Smooth muscle cell (in vitro differentiated cells): ENCODE results near the gene SLC35A4. TPM values are rescaled to one million over a fixed set of nuclear protein-coding genes. Genes with fewer than 3 reads are reported as not detected.

Experiments used
- DNase-seq: peaks from one replicate; lab custom pipeline; 2025; ENCODE audit not compliant: unreplicated experiment; lab: John Stamatoyannopoulos, UW
- H2AFZ ChIP-seq: fragments of 200-600 bp; sonication (generic); 2 replicates; pipeline ENCODE4 v1.6.0; 2016; ENCODE audit warnings: antibody characterized with exemption, low read depth, mild to moderate bottlenecking
- H3F3A ChIP-seq: fragments of 200-600 bp; sonication (generic); 2 replicates; pipeline ENCODE4 v1.6.0; 2017; ENCODE audit warnings: antibody characterized with exemption, low read depth
- H3K27ac ChIP-seq: fragments of 200-600 bp; sonication (generic); 2 replicates; pipeline ENCODE4 v1.5.1; 2016; ENCODE audit warnings: low read depth, mild to moderate bottlenecking
- H3K27me3 ChIP-seq: fragments of 200-600 bp; sonication (generic); 2 replicates; pipeline ENCODE4 v1.6.1; 2016; ENCODE audit warnings: low read depth, mild to moderate bottlenecking
- H3K36me3 ChIP-seq: fragments of 200-600 bp; sonication (generic); 2 replicates; pipeline ENCODE4 v1.5.1; 2016; ENCODE audit warnings: low read depth
- H3K4me1 ChIP-seq: fragments of 200-600 bp; sonication (generic); 2 replicates; pipeline ENCODE4 v1.5.1; 2016; ENCODE audit warnings: low read depth
- H3K4me2 ChIP-seq: fragments of 200-600 bp; sonication (generic); 2 replicates; pipeline ENCODE4 v1.6.0; 2016; ENCODE audit warnings: mild to moderate bottlenecking
- H3K4me3 ChIP-seq: fragments of 200-600 bp; sonication (generic); 2 replicates; pipeline ENCODE4 v1.5.1; 2016; ENCODE audit warnings: mild to moderate bottlenecking
- H3K79me2 ChIP-seq: fragments of 200-600 bp; sonication (generic); 2 replicates; pipeline ENCODE4 v1.6.0; 2016; ENCODE audit warnings: low read depth, mild to moderate bottlenecking
- H3K9ac ChIP-seq: fragments of 200-600 bp; sonication (generic); 2 replicates; pipeline ENCODE4 v1.6.0; 2016; ENCODE audit warnings: low read depth
- H3K9me3 ChIP-seq: fragments of 200-600 bp; sonication (generic); replicated peaks from 2 replicates; pipeline ENCODE4 v1.5.1; 2016; ENCODE audit warnings: low read depth
- H4K20me1 ChIP-seq: fragments of 200-600 bp; sonication (generic); 2 replicates; pipeline ENCODE4 v1.6.0; 2016; ENCODE audit warnings: low read depth
- WGBS: methylation state at CpG from one replicate; pipeline ENCODE4 v1.1.7; 2016; ENCODE audit warnings: low lambda C conversion rate; 5-methylcytosine and 5-hydroxymethylcytosine counted together
- polyA plus RNA-seq: library from polyadenylated mRNA; unstranded; fragments of >200 nt; fragmentation: Nextera tagmentation; extraction: Ambion mirVana; gene quantifications from 2 replicates; pipeline ENCODE4 v1.2.1, GENCODE V29; 2016
- total RNA-seq: library from RNA; depleted of rRNA; stranded (reverse); fragments of >200 nt; gene quantifications from 2 replicates; pipeline ENCODE4 v1.2.3, GENCODE V29; 2014
- TF ChIP-seq, protein P1 (sequence below): fragments of 200-600 bp; sonication (generic); IDR thresholded peaks from 2 replicates; pipeline ENCODE4 v1.5.1; 2017; ENCODE audit warnings: borderline replicate concordance, mild to moderate bottlenecking, antibody characterized with exemption; ENCODE audit not compliant: insufficient read depth, poor library complexity, severe bottlenecking

Gene SLC35A4
- total and polyA plus RNA-seq, 2 experiments from 2014 or later, result 42.7 to 82.9 TPM

DNA sequence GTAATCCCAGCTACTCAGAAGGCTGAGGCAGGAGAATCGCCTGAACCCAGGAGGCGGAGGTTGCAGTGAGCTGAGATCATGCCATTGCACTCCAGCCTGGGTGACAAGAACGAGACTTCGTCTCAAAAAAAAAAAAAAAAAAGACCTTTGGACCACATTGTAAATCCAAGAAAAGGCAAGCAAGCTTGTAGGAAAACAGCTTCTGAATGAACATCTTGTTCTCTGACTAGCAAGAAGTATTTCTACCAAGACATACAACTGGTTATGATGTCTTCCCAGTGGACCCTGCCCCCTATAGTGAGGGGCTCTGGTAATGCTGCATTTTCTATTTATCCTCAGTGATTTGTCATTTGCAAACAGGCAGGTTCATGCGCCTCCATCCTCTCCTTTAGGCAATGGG is 21.7 kb upstream of the SLC35A4 start:
- no peak overlapping the region for H3K4me2 ChIP-seq
- 95% methylated on average over 5 of the region's 5 CpGs for WGBS

DNA sequence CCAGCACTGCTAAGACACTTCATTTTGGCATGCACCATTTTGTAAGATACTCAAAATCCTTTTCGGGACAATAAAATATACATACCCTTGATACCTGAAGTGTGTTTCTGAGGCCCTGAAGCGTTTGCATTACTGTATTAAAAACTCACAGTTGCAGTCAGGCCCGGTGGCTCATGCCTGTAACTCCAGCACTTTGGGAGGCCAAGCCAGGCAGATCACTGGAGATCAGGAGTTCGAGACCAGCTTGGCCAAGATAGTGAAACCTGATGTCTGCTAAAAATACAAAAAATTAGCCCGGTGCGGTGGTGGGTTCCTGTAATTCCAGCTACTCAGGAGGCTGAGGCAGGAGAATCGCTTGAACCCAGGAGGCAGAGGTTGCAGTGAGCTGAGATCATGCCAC is 19.6 kb upstream of the SLC35A4 start:
- Histone ChIP-seq H3K4me1 (peaks cover 15% of the 10 kb centered on the region), H3K9me3 (no peaks in the 10 kb centered on the region), H2AFZ (no peak overlapping the region), H3F3A (peaks cover 5% of the 10 kb centered on the region), H3K79me2 (no peaks in the 10 kb centered on the region), H4K20me1 (peaks cover 23% of the 10 kb centered on the region), H3K36me3 (no peaks in the 10 kb centered on the region), H3K4me2 (no peak overlapping the region), H3K4me3 (no peak overlapping the region), H3K27me3 (no peaks in the 10 kb centered on the region), H3K9ac (no peak overlapping the region), H3K27ac (no peak overlapping the region)
- DNase-seq, result no peak
- TF ChIP-seq, protein P1, sequence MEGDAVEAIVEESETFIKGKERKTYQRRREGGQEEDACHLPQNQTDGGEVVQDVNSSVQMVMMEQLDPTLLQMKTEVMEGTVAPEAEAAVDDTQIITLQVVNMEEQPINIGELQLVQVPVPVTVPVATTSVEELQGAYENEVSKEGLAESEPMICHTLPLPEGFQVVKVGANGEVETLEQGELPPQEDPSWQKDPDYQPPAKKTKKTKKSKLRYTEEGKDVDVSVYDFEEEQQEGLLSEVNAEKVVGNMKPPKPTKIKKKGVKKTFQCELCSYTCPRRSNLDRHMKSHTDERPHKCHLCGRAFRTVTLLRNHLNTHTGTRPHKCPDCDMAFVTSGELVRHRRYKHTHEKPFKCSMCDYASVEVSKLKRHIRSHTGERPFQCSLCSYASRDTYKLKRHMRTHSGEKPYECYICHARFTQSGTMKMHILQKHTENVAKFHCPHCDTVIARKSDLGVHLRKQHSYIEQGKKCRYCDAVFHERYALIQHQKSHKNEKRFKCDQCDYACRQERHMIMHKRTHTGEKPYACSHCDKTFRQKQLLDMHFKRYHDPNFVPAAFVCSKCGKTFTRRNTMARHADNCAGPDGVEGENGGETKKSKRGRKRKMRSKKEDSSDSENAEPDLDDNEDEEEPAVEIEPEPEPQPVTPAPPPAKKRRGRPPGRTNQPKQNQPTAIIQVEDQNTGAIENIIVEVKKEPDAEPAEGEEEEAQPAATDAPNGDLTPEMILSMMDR, result no peak
- WGBS, result 98% methylated on average over 7 of the region's 7 CpGs

More for the DNA sequence above, 21.7 kb upstream of the SLC35A4 start:
- H3K36me3 ChIP-seq, result peaks cover 11% of the 10 kb centered on the region
- H3K79me2 ChIP-seq, result no peaks in the 10 kb centered on the region
- H3K4me3 ChIP-seq, result no peak overlapping the region
- H3K9ac ChIP-seq, result no peak overlapping the region
- peaks cover 9% of the 10 kb centered on the region for H3K4me1 ChIP-seq
- no peaks in the 10 kb centered on the region for H3K9me3 ChIP-seq
- H2AFZ ChIP-seq, result no peak overlapping the region
- TF ChIP-seq, protein P1, result no peak
- H3K27ac ChIP-seq, result no peak overlapping the region
- H3K27me3 ChIP-seq, result no peaks in the 10 kb centered on the region
- peaks cover 4% of the 10 kb centered on the region for H4K20me1 ChIP-seq
- no peak for DNase-seq
- H3F3A ChIP-seq, result no peaks in the 10 kb centered on the region

DNA sequence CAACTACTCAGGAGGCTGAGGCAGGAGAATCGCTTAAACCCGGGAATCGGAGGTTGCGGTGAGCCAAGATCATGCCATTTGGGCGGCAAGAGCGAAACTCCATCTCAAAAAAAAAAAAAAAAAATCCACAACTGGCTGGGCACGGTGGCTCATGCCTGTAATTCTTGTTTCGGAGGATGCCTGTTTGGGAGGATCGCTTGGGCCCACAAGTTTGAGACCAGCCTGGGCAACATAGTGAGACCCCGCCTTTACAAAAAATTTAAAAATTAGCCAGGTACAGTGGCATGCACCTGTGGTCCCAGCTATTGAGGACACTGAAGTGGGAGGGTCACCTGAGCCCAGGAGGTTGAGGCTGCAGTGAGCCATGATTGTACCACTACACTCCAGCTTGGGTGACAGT is 19.0 kb upstream of the SLC35A4 start:
- no peaks in the 10 kb centered on the region for H3K79me2 ChIP-seq
- H3K36me3 ChIP-seq, result no peaks in the 10 kb centered on the region
- DNase-seq, result no peak
- no peak overlapping the region for H3K27ac ChIP-seq
- no peak overlapping the region for H3K4me3 ChIP-seq
- H3K27me3 ChIP-seq, result no peaks in the 10 kb centered on the region
- H3K4me1 ChIP-seq, result peaks cover 15% of the 10 kb centered on the region
- TF ChIP-seq, protein P1, result no peak
- H3K9ac ChIP-seq, result no peak overlapping the region
- 97% methylated on average over 9 of the region's 10 CpGs for WGBS
- H3K4me2 ChIP-seq, result no peak overlapping the region
- H3K9me3 ChIP-seq, result no peaks in the 10 kb centered on the region
- H4K20me1 ChIP-seq, result peaks cover 29% of the 10 kb centered on the region
- peaks cover 6% of the 10 kb centered on the region for H3F3A ChIP-seq
- no peak overlapping the region for H2AFZ ChIP-seq

DNA sequence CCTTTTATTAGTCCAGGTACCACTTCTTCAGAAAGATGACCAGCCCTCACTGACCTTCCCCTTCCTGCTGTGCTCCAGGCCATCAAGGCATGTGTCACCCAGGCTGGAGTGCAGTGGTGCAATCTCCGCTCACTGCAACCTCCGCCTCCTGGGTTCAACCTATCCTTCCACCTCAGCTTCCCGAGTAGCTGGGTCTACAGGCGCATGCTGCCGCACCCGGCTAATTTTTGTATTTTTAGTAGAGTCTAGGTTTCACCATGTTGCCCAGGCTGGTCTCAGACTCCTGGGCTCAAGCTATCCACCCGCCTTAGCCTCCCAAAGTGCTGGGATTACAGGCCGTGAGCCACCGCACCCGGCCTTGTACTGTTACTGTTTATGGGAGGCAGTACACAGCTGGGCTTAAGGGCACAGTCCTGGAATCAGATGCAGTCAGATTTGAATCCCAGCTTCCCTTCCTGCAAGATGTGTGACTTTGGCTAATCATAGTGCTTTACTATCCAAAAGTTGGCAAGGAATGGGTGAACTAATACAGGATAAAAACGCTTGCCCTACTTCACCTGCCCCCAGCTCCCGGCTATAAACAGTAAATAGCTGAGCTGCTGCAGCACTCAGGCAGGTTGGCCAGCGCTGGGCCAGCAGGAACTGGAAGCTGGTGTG is 17.6 kb upstream of the SLC35A4 start:
- no peak for DNase-seq
- H3K4me3 ChIP-seq, result peak overlapping the region; percentile 51
- H3K79me2 ChIP-seq, result no peaks in the 10 kb centered on the region
- 62% methylated on average over 13 of the region's 13 CpGs for WGBS
- H3K4me2 ChIP-seq, result peak overlapping the region; percentile 89
- peaks cover 15% of the 10 kb centered on the region for H3F3A ChIP-seq
- no peaks in the 10 kb centered on the region for H3K27me3 ChIP-seq
- H3K9ac ChIP-seq, result no peak overlapping the region
- no peaks in the 10 kb centered on the region for H3K36me3 ChIP-seq
- H4K20me1 ChIP-seq, result peaks cover 41% of the 10 kb centered on the region
- H3K9me3 ChIP-seq, result no peaks in the 10 kb centered on the region
- TF ChIP-seq, protein P1, result no peak
- peaks cover 15% of the 10 kb centered on the region for H3K4me1 ChIP-seq
- H2AFZ ChIP-seq, result no peak overlapping the region
- H3K27ac ChIP-seq, result peak overlapping the region; percentile 82
